ENCODE data around the gene PSAP.
"Not testable (repeated sequence)": the region's sequence is repeated elsewhere in the genome, so short reads cannot be mapped to it uniquely, and the experiment has no call there.

PSAP gene

GRCh38 chr10:71850743-71851464 is at the start of gene PSAP:
Gene PSAP (minus strand): TSS chr10:71851251. CDS start chr10:71851221, 30 bp downstream.
- peak; percentile 100 for DNase-seq

- no peak for DNase-seq
Measured at GRCh38 chr10:71900441-71901180, 49.6 kb upstream of the PSAP start.

GRCh38 chr10:71899665-71900412 is 48.8 kb upstream of the PSAP start:
- DNase-seq: no peak

GRCh38 chr10:71898346-71898745 is 47.3 kb upstream of the PSAP start:
- not testable (repeated sequence) for DNase-seq

- DNase-seq: no peak
Measured at GRCh38 chr10:71893920-71894319, 42.9 kb upstream of the PSAP start.

- no peak for DNase-seq
Measured at GRCh38 chr10:71893258-71893815, 42.3 kb upstream of the PSAP start.

- no peak for DNase-seq
Measured at GRCh38 chr10:71891437-71891836, 40.4 kb upstream of the PSAP start.

GRCh38 chr10:71889388-71889987 is 38.4 kb upstream of the PSAP start:
- no peak for DNase-seq

GRCh38 chr10:71888623-71889387 is 37.8 kb upstream of the PSAP start:
- peak; percentile 80 for DNase-seq

GRCh38 chr10:71888248-71888622 is 37.2 kb upstream of the PSAP start:
- DNase-seq: no peak

GRCh38 chr10:71887743-71888142 is 36.7 kb upstream of the PSAP start:
- no peak for DNase-seq

GRCh38 chr10:71882813-71883659 is 32.0 kb upstream of the PSAP start:
- DNase-seq: no peak

- DNase-seq: no peak
Measured at GRCh38 chr10:71881647-71882355, 30.8 kb upstream of the PSAP start.

GRCh38 chr10:71881307-71881624 is 30.2 kb upstream of the PSAP start:
- not testable (repeated sequence) for DNase-seq

GRCh38 chr10:71880425-71881306 is 29.6 kb upstream of the PSAP start:
- no peak for DNase-seq

GRCh38 chr10:71878327-71879034 is 27.4 kb upstream of the PSAP start:
- DNase-seq: peak; percentile 28

- no peak for DNase-seq
Measured at GRCh38 chr10:71877821-71878220, 26.8 kb upstream of the PSAP start.

- DNase-seq: not testable (repeated sequence)
Measured at GRCh38 chr10:71874680-71875354, 23.8 kb upstream of the PSAP start.

Measured in stimulated activated CD4-positive, alpha-beta T cell treated with anti-CD3 and anti-CD28 coated beads, Interleukin-15, amount 100 ng/mL, for 24 hours (primary cell).